ENCODE results near the gene SPINK8. TPM values are rescaled to one million over a fixed set of nuclear protein-coding genes. Genes with fewer than 3 reads are reported as not detected.
A peak's percentile ranks its signal among the peaks of the same experiment; 100 is the strongest.
"Not testable (repeated sequence)": the region's sequence is repeated elsewhere in the genome, so short reads cannot be mapped to it uniquely, and the experiment has no call there.

The SPINK8 gene
- total and polyA plus RNA-seq, 12 donors, result not detected

DNA sequence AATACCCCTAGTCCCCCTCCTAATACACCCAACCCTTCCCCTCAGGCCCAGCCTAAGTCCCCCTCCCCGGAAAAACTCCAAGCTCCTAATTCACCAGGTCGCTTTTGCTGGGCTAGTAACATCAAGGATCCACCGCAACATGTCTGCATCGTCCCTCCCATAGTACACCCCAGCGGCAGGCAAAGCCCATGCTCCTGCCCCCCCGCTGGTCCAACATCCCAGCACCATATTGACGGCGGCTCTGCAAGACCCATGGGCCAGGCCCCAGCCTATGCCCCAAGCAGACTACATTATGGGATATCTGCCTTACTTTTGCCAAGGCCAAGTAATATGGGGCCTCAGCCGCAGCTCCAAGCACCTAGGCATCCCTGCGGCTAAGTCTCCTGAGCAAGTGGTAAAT, 59.0 kb downstream of the SPINK8 start:
- WGBS, 4 donors, result 86 to 89% (median 87%) methylated on average over 10 of the region's 10 CpGs
- Histone ChIP-seq H3K4me1 (replicated peaks in 1 of 2) (no peaks in the 10 kb centered on the region), H3K4me3 (no peak overlapping the region), H3K36me3 (replicated peaks in 1 of 2) (no peaks in the 10 kb centered on the region), H3K9me3 (replicated peaks in 1 of 3) (no peaks in the 10 kb centered on the region), H3K27me3 (no peaks in the 10 kb centered on the region), H3K27ac (no peak overlapping the region)
- peak in 1 of 7 donors; percentile 39 for DNase-seq
- intact Hi-C loops (cut with DNase I), result loop anchor here (5.0 kb wide), 2 partner anchors 158 to 163 kb away; partner anchors contain the start of gene PLXNB1 (in 1 of the 2)
- TF ChIP-seq, protein P1, sequence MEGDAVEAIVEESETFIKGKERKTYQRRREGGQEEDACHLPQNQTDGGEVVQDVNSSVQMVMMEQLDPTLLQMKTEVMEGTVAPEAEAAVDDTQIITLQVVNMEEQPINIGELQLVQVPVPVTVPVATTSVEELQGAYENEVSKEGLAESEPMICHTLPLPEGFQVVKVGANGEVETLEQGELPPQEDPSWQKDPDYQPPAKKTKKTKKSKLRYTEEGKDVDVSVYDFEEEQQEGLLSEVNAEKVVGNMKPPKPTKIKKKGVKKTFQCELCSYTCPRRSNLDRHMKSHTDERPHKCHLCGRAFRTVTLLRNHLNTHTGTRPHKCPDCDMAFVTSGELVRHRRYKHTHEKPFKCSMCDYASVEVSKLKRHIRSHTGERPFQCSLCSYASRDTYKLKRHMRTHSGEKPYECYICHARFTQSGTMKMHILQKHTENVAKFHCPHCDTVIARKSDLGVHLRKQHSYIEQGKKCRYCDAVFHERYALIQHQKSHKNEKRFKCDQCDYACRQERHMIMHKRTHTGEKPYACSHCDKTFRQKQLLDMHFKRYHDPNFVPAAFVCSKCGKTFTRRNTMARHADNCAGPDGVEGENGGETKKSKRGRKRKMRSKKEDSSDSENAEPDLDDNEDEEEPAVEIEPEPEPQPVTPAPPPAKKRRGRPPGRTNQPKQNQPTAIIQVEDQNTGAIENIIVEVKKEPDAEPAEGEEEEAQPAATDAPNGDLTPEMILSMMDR (IDR thresholded peaks at IDR 0.05), result no peak
- no peak for TF ChIP-seq POLR2A (IDR thresholded peaks at IDR 0.05)

DNA sequence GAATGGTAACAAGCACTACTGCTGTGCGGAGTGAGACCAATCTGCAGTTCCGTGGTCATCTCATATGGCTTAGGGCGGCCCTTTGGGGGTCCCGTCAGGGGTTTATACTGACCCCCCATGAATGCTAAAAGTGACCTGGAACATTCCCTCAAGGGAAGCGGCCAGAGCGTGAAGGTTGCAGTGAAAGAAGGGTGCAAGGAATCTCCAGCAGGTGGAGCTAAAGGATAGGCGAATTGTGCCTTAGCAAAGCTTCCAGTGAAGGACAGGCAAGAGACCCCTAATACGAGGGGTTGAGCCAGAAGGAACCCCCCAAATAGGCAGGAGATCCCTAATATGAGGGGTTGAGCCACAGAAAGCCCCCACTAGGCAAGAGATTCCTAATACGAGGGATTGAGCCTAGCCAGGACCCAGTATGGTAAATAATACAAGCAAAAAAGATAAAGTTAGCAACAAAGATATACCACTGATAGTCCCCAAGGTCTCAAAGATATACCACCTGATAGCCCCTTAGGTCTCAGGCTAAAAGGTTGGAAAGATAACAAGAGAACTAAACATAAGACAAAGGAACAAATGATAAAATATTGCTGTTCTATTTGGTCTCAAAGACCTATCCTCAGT, 59.8 kb downstream of the SPINK8 start:
- intact Hi-C loops (cut with DNase I), result loop anchor here (5.0 kb wide), 2 partner anchors 159 to 164 kb away; partner anchors contain the start of gene PLXNB1 (in 1 of the 2)
- WGBS, 4 donors, result 6 to 10% (median 8%) methylated on average over 9 of the region's 9 CpGs
- H3K4me3 ChIP-seq, result no peak overlapping the region
- no peaks in the 10 kb centered on the region for H3K4me1 ChIP-seq (replicated peaks in 1 of 2)
- peak; percentile 37 to 80 (median 55) for DNase-seq
- H3K27ac ChIP-seq, result no peak overlapping the region
- no peaks in the 10 kb centered on the region for H3K9me3 ChIP-seq (replicated peaks in 1 of 3)
- TF ChIP-seq, protein P1 (IDR thresholded peaks at IDR 0.05), result peak; percentile 58 to 80 (median 74)
- TF ChIP-seq POLR2A (IDR thresholded peaks at IDR 0.05), result no peak
- no peaks in the 10 kb centered on the region for H3K27me3 ChIP-seq
- peaks cover 0 to 6% of the 10 kb centered on the region in 2 donors for H3K36me3 ChIP-seq (replicated peaks in 1 of 2)

DNA sequence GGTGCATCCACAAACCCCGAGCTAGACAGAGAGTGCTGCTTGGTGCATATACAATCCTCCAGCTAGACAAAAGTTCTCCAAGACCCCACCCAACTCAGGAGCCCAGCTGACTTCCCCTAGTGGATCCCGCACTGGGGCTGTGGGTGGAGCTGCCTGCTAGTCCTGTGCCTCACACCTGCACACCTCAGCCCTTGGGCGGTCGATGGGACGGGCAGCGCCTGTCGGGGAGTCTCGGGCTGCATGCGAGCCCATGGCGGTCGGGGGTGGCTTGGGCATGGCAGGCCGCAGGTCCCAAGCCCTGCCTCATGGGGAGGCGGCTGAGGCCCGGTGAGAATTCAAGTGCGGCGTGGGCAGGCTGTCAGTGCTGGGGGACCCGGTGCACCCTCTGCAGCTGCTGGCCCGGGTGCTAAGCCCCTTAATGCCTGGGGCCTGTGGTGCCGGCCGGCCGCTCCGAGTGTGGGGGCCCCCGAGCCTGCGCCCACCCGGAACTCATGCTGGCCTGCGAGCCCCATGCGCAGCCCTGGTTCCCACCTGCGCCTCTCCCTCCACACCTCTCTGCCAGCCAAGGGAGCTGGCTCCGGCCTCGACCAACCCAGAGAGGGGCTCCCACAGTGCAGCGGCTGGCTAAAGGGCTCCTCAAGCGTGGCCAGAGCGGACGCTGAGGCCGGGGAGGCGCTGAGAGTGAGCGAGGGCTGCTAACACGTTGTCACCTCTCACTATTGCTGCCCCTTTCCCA, 61.5 kb downstream of the SPINK8 start:
- peaks cover 0 to 16% of the 10 kb centered on the region in 2 donors for H3K36me3 ChIP-seq (replicated peaks in 1 of 2)
- intact Hi-C loops (cut with DNase I), result loop anchor here (5.0 kb wide), 2 partner anchors 160 to 165 kb away; partner anchors contain the start of gene PLXNB1 (in 1 of the 2)
- WGBS, 4 donors, result 96 to 97% (median 97%) methylated on average over 8 to 38 of the region's 38 CpGs
- no peak for TF ChIP-seq POLR2A (IDR thresholded peaks at IDR 0.05)
- TF ChIP-seq, protein P1 (IDR thresholded peaks at IDR 0.05), result no peak
- no peaks in the 10 kb centered on the region for H3K9me3 ChIP-seq (replicated peaks in 1 of 3)
- no peak overlapping the region for H3K4me3 ChIP-seq
- H3K4me1 ChIP-seq (replicated peaks in 1 of 2), result no peaks in the 10 kb centered on the region
- H3K27ac ChIP-seq, result no peak overlapping the region
- no peaks in the 10 kb centered on the region for H3K27me3 ChIP-seq
- DNase-seq, result no peak

DNA sequence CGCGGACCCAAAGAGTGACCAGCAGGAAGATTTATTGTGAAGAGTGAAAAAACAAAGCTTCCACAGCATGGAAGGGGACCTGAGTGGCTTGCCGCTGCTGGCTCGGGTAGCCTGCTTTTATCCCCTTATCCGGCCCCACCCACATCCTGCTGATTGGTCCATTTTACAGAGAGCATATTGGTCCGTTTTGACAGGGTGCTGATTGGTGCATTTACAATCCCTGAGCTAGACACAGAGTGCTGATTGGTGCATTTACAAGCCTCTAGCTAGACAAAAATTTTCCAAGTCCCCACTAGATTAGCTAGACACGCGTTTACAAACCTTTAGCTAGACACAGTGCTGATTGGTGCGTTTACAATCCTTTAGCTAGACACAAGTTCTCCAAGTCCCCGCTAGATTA, 62.2 kb downstream of the SPINK8 start:
- not testable (repeated sequence) for H3K9me3 ChIP-seq (replicated peaks in 1 of 3); H3K27me3 ChIP-seq; H3K4me1 ChIP-seq (replicated peaks in 1 of 2); H3K4me3 ChIP-seq; H3K27ac ChIP-seq; DNase-seq
- intact Hi-C loops (cut with DNase I), result loop anchor here (5.0 kb wide), 2 partner anchors 161 to 166 kb away; partner anchors contain the start of gene PLXNB1 (in 1 of the 2)
- peaks cover 0 to 16% of the 10 kb centered on the region in 2 donors for H3K36me3 ChIP-seq (replicated peaks in 1 of 2)
- 92 to 98% (median 94%) methylated on average over 9 to 10 of the region's 10 CpGs for WGBS, 4 donors

All from adrenal gland (tissue), 12 donors.